A673 (cell line): ENCODE measurements around the gene HAGH. TPM values are rescaled to one million over a fixed set of nuclear protein-coding genes. Genes with fewer than 3 reads are reported as not detected.

Source experiments
- BruUV-seq: library from RNA; stranded (reverse); fragments of 400-500 nt; replicated peaks from 2 replicates; lab custom pipeline; 2021; lab: Mats Ljungman, UMichigan
- CTCF ChIA-PET: fragments of 300-600 bp; sonication (Branson Sonifier 250); formaldehyde crosslinking; loops from one replicate; lab custom pipeline; 2022; ENCODE audit warnings: antibody characterized with exemption; lab: Charles Lee
- POLR2A ChIA-PET: fragments of 300-600 bp; sonication (Branson Sonifier 250); formaldehyde crosslinking; loops from one replicate; lab custom pipeline; 2022; ENCODE audit warnings: antibody characterized with exemption; ENCODE audit not compliant: low non-redundant PET; lab: Charles Lee
- DNase-seq: peaks from one replicate; pipeline ENCODE4 v3.0.0-alpha.2; 2015; ENCODE audit warnings: low spot score
- H3K27ac ChIP-seq: fragments of 200-600 bp; sonication (generic); 2 replicates; pipeline ENCODE4 v1.5.1; 2016; ENCODE audit warnings: mixed run types, low read depth, mild to moderate bottlenecking, mixed read lengths, antibody characterized with exemption, low read length; ENCODE audit not compliant: poor library complexity, severe bottlenecking
- H3K27me3 ChIP-seq: fragments of 200-600 bp; sonication (generic); replicated peaks from 2 replicates; pipeline ENCODE4 v1.6.1; 2017; ENCODE audit warnings: mixed run types, low read depth, mild to moderate bottlenecking, mixed read lengths, antibody characterized with exemption, low read length; ENCODE audit not compliant: insufficient read depth, poor library complexity
- H3K36me3 ChIP-seq: fragments of 200-600 bp; sonication (generic); 2 replicates; pipeline ENCODE4 v1.6.1; 2016; ENCODE audit warnings: mixed run types, mild to moderate bottlenecking, mixed read lengths, antibody characterized with exemption, low read length; ENCODE audit not compliant: insufficient read depth, poor library complexity, severe bottlenecking
- H3K4me1 ChIP-seq: fragments of 200-600 bp; sonication (generic); 2 replicates; pipeline ENCODE4 v1.6.1; 2017; ENCODE audit warnings: mixed run types, mild to moderate bottlenecking, mixed read lengths, antibody characterized with exemption, low read length; ENCODE audit not compliant: insufficient read depth, poor library complexity, severe bottlenecking
- H3K4me3 ChIP-seq: fragments of 200-600 bp; sonication (generic); 2 replicates; pipeline ENCODE4 v1.5.1; 2016; ENCODE audit warnings: low read depth, mixed run types, mild to moderate bottlenecking, mixed read lengths, low read length; ENCODE audit not compliant: poor library complexity, severe bottlenecking
- H3K9me3 ChIP-seq: fragments of 200-600 bp; sonication (generic); 2 replicates; pipeline ENCODE4 v1.6.1; 2016; ENCODE audit warnings: mixed run types, low read depth, mild to moderate bottlenecking, mixed read lengths, antibody characterized with exemption, low read length; ENCODE audit not compliant: poor library complexity, severe bottlenecking
- EZH2 ChIP-seq: fragments of 200-600 bp; sonication (generic); IDR thresholded peaks from 2 replicates; pipeline ENCODE4 v1.6.1; 2017; ENCODE audit warnings: borderline replicate concordance, low read depth, mild to moderate bottlenecking, mixed read lengths, antibody characterized with exemption, low read length; ENCODE audit not compliant: poor library complexity, severe bottlenecking
- intact Hi-C: fragments of 100-400 bp; cut with micrococcal nuclease; formaldehyde crosslinking; loops from one replicate; pipeline ENCODE4 v1.10.0; 2022; ENCODE audit not compliant: unreplicated experiment
- total RNA-seq: library from RNA; stranded (reverse); gene quantifications from 2 replicates; pipeline ENCODE4 v1.2.3, GENCODE V29; 2021
- TF ChIP-seq, protein P1 (sequence below): fragments of 300-800, 200-600 bp; sonication (generic); conservative IDR thresholded peaks from 2 replicates; pipeline ENCODE4 v1.5.1; 2017; ENCODE audit warnings: low read depth, mild to moderate bottlenecking, antibody characterized with exemption, low read length, moderate library complexity, mixed read lengths

The HAGH gene
- total RNA-seq, 1 experiment from 2014 or later, result 14.4 TPM

DNA sequence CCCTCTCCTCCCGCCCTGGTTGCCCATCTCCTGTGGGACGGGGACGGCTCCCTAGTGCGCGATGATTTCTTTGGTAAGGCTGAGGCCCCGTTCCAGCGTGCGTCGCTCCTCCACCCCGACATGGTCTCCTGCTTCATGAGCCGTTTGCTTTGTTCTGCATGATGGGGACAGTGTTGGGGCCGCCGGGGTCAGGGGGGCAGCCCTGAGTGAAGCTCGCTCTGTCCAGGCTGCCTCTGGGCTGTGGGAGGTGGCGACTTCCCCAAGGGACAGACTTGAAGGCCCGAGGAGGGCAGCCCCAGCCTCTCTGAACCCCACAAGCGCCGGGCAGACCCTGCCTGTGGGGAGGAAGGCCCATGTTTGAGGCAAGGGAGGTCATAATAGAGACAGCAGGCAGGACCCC, 67.7 kb downstream of the HAGH start:
- H3K36me3 ChIP-seq, result peaks cover 8% of the 10 kb centered on the region
- no peak overlapping the region for H3K4me3 ChIP-seq
- H3K27me3 ChIP-seq, result no peaks in the 10 kb centered on the region
- no TSS peak for BruUV-seq
- no peaks in the 10 kb centered on the region for H3K4me1 ChIP-seq
- H3K27ac ChIP-seq, result no peak overlapping the region
- no peaks in the 10 kb centered on the region for H3K9me3 ChIP-seq
- ChIA-PET CTCF (no interaction called here), POLR2A (no interaction called here)
- DNase-seq, result no peak
- intact Hi-C loops, result no loop called here
- no peak for TF ChIP-seq EZH2
- TF ChIP-seq, protein P1, sequence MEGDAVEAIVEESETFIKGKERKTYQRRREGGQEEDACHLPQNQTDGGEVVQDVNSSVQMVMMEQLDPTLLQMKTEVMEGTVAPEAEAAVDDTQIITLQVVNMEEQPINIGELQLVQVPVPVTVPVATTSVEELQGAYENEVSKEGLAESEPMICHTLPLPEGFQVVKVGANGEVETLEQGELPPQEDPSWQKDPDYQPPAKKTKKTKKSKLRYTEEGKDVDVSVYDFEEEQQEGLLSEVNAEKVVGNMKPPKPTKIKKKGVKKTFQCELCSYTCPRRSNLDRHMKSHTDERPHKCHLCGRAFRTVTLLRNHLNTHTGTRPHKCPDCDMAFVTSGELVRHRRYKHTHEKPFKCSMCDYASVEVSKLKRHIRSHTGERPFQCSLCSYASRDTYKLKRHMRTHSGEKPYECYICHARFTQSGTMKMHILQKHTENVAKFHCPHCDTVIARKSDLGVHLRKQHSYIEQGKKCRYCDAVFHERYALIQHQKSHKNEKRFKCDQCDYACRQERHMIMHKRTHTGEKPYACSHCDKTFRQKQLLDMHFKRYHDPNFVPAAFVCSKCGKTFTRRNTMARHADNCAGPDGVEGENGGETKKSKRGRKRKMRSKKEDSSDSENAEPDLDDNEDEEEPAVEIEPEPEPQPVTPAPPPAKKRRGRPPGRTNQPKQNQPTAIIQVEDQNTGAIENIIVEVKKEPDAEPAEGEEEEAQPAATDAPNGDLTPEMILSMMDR, result no peak

DNA sequence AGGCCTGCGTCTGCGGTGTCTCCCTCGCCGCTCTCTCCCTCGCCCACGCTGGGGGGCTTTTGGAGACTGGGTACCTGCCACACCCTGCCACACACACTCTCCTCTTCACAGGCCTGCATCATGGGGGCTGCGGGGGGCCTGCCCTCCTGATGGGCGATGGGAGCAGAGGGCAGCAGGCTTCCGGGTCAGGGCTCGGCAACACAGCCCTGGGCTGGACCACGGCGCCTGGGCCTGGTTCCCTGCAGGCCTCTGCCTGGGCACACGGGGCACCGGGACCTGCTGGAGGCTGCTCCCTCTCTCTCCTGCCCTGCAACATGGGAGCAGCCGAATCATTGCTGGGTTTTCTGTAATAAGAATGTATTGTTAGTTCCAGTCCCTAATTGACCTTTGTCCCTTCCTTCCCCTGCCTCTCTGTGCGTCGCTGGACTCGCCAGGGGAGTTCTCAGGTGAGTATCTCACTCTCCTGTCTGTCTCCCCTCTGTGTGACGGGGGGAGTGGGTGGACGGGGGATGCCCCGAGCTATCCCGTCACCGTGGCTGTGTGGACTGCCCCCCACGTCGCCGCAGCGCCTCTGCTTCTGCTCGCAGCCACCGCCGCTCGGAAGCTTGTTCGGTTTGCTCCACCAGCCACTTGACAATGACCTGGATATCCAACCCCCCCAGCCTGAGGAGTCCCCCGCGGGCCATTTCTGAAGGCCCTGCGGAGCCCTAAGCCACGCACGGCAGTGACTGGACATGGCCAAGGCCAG, 68.7 kb downstream of the HAGH start:
- ChIA-PET POLR2A (no interaction called here), CTCF (no interaction called here)
- intact Hi-C loops, result no loop called here
- H3K4me3 ChIP-seq, result no peak overlapping the region
- DNase-seq, result no peak
- no peaks in the 10 kb centered on the region for H3K9me3 ChIP-seq
- H3K27me3 ChIP-seq, result no peaks in the 10 kb centered on the region
- H3K4me1 ChIP-seq, result no peaks in the 10 kb centered on the region
- BruUV-seq, result no TSS peak
- peaks cover 8% of the 10 kb centered on the region for H3K36me3 ChIP-seq
- no peak for TF ChIP-seq EZH2
- TF ChIP-seq, protein P1, result no peak
- no peak overlapping the region for H3K27ac ChIP-seq

Other genes starting within 250 kb of the HAGH start
- 21.8 and 34.6 TPM in 2 replicates for gene IFT140, start 214.8 kb downstream of the HAGH start, total RNA-seq
- gene CRAMP1, start 214.5 kb downstream of the HAGH start, total RNA-seq, result 33.0 and 38.4 TPM in 2 replicates
- 197 and 200 TPM in 2 replicates for gene JPT2, start 148.5 kb downstream of the HAGH start, total RNA-seq
- 66.9 and 69.2 TPM in 2 replicates for gene MAPK8IP3, start 120.6 kb downstream of the HAGH start, total RNA-seq
- 35.3 and 40.8 TPM in 2 replicates for gene NME3, start 55.3 kb downstream of the HAGH start, total RNA-seq
- 19.5 and 19.9 TPM in 2 replicates for gene EME2, start 54.0 kb downstream of the HAGH start, total RNA-seq
- 247 and 250 TPM in 2 replicates for gene MRPS34, start 53.7 kb downstream of the HAGH start, total RNA-seq
- 15.0 and 20.8 TPM in 2 replicates for gene SPSB3, start 44.3 kb downstream of the HAGH start, total RNA-seq
- 76.0 and 76.6 TPM in 2 replicates for gene NUBP2, start 43.9 kb downstream of the HAGH start, total RNA-seq
- gene IGFALS, start 33.1 kb downstream of the HAGH start, total RNA-seq, result not detected in 2 replicates
- 19.9 and 22.1 TPM in 2 replicates for gene FAHD1, start 381 bp upstream of the HAGH start, total RNA-seq
- gene MEIOB, start 45.3 kb upstream of the HAGH start, total RNA-seq, result 0.48 and 0.62 TPM in 2 replicates
- gene HS3ST6, start 91.6 kb upstream of the HAGH start, total RNA-seq, result not detected in 2 replicates
- gene MSRB1, start 116.4 kb upstream of the HAGH start, total RNA-seq, result 17.7 and 23.4 TPM in 2 replicates
- gene RPL3L, start 127.9 kb upstream of the HAGH start, total RNA-seq, result not detected in 2 replicates
- 178 and 210 TPM in 2 replicates for gene NDUFB10, start 132.7 kb upstream of the HAGH start, total RNA-seq
- gene RPS2, start 138.0 kb upstream of the HAGH start, total RNA-seq, result 3,326 and 3,385 TPM in 2 replicates
- not detected in 2 replicates for gene RNF151, start 140.0 kb upstream of the HAGH start, total RNA-seq
- 58.4 and 64.1 TPM in 2 replicates for gene TBL3, start 145.2 kb upstream of the HAGH start, total RNA-seq
- 0.90 and 1.2 TPM in 2 replicates for gene NOXO1, start 154.6 kb upstream of the HAGH start, total RNA-seq
- 26.2 and 27.4 TPM in 2 replicates for gene GFER, start 157.4 kb upstream of the HAGH start, total RNA-seq
- 1.4 and 2.3 TPM in 2 replicates for gene SYNGR3, start 163.1 kb upstream of the HAGH start, total RNA-seq
- 68.0 and 75.8 TPM in 2 replicates for gene ZNF598, start 183.0 kb upstream of the HAGH start, total RNA-seq
- gene NPW, start 193.0 kb upstream of the HAGH start, total RNA-seq, result 96.5 and 105 TPM in 2 replicates
- 19.5 and 26.4 TPM in 2 replicates for gene NHERF2, start 200.1 kb upstream of the HAGH start, total RNA-seq
- 51.6 and 65.4 TPM in 2 replicates for gene NTHL1, start 221.0 kb upstream of the HAGH start, total RNA-seq
- 125 and 155 TPM in 2 replicates for gene TSC2, start 221.2 kb upstream of the HAGH start, total RNA-seq